SU-DHL-6 (cell line): Measurements from ENCODE around the gene TMEM235.

Experiments used
- H2AFZ ChIP-seq: fragments of 200-600 bp; sonication (generic); 2 replicates; pipeline ENCODE4 v1.6.1; 2014; ENCODE audit warnings: low read depth, mild to moderate bottlenecking, moderate library complexity, mixed read lengths, antibody characterized with exemption, low read length; ENCODE audit not compliant: severe bottlenecking
- H3F3A ChIP-seq: fragments of 200-600 bp; shearing (Covaris generic); 2 replicates; pipeline ENCODE4 v1.6.0; 2016; ENCODE audit warnings: antibody characterized with exemption, mild to moderate bottlenecking; ENCODE audit not compliant: insufficient read depth
- H3K27ac ChIP-seq: fragments of 200-600 bp; sonication (generic); 2 replicates; pipeline ENCODE4 v1.5.1; 2016; ENCODE audit warnings: low read depth, mild to moderate bottlenecking, low read length, moderate library complexity, mixed read lengths
- H3K27me3 ChIP-seq: fragments of 200-600 bp; sonication (generic), shearing (Covaris generic); 2 replicates; pipeline ENCODE4 v1.6.0; 2014; ENCODE audit warnings: mild to moderate bottlenecking, low read length
- H3K36me3 ChIP-seq: fragments of 200-600 bp; sonication (generic); 2 replicates; pipeline ENCODE4 v1.6.1; 2014; ENCODE audit warnings: mild to moderate bottlenecking, low read length, mixed read lengths
- H3K4me2 ChIP-seq: fragments of 300-600, 200-600 bp; shearing (Covaris generic), sonication (generic); 2 replicates; pipeline ENCODE4 v1.6.0; 2014; ENCODE audit warnings: low read length, low read depth, mild to moderate bottlenecking; ENCODE audit not compliant: poor library complexity, severe bottlenecking
- H3K4me3 ChIP-seq: fragments of 200-600 bp; sonication (generic); 2 replicates; pipeline ENCODE4 v1.5.1; 2014; ENCODE audit warnings: antibody characterized with exemption, low read length, mild to moderate bottlenecking, mixed read lengths; ENCODE audit not compliant: insufficient read depth, poor library complexity, severe bottlenecking
- H3K79me2 ChIP-seq: fragments of 200-600 bp; sonication (generic); 2 replicates; pipeline ENCODE4 v1.6.1; 2014; ENCODE audit warnings: mild to moderate bottlenecking, low read length, moderate library complexity; ENCODE audit not compliant: insufficient read depth
- H3K9ac ChIP-seq: fragments of 200-600 bp; sonication (generic); 2 replicates; pipeline ENCODE4 v1.7.0; 2014; ENCODE audit warnings: mild to moderate bottlenecking, low read length
- H3K9me2 ChIP-seq: fragments of 200-600 bp; sonication (generic); replicated peaks from 2 replicates; pipeline ENCODE4 v1.6.1; 2014; ENCODE audit warnings: low read length; ENCODE audit not compliant: insufficient read depth
- H3K9me3 ChIP-seq: fragments of 200-600 bp; sonication (generic); 2 replicates; pipeline ENCODE4 v1.6.1; 2014; ENCODE audit warnings: low read length, mixed read lengths; ENCODE audit not compliant: insufficient read depth
- H4K20me1 ChIP-seq: fragments of 200-600 bp; sonication (generic); 2 replicates; pipeline ENCODE4 v1.6.1; 2014; ENCODE audit warnings: low read depth, mild to moderate bottlenecking, antibody characterized with exemption, low read length, moderate library complexity, mixed read lengths
- CTCF ChIP-seq: fragments of 200-600 bp; sonication (generic); IDR thresholded peaks from one replicate; pipeline ENCODE4 v1.5.1; 2017; ENCODE audit warnings: antibody characterized with exemption, mild to moderate bottlenecking, low read length, moderate library complexity; ENCODE audit not compliant: insufficient read depth, poor library complexity, severe bottlenecking
- EZH2phosphoT487 ChIP-seq: fragments of 200-600 bp; sonication (generic), shearing (Covaris generic); conservative IDR thresholded peaks from 2 replicates; pipeline ENCODE4 v1.6.1; 2018; ENCODE audit warnings: mild to moderate bottlenecking, antibody characterized with exemption, low read length, moderate library complexity, mixed read lengths

Gene TMEM235

DNA sequence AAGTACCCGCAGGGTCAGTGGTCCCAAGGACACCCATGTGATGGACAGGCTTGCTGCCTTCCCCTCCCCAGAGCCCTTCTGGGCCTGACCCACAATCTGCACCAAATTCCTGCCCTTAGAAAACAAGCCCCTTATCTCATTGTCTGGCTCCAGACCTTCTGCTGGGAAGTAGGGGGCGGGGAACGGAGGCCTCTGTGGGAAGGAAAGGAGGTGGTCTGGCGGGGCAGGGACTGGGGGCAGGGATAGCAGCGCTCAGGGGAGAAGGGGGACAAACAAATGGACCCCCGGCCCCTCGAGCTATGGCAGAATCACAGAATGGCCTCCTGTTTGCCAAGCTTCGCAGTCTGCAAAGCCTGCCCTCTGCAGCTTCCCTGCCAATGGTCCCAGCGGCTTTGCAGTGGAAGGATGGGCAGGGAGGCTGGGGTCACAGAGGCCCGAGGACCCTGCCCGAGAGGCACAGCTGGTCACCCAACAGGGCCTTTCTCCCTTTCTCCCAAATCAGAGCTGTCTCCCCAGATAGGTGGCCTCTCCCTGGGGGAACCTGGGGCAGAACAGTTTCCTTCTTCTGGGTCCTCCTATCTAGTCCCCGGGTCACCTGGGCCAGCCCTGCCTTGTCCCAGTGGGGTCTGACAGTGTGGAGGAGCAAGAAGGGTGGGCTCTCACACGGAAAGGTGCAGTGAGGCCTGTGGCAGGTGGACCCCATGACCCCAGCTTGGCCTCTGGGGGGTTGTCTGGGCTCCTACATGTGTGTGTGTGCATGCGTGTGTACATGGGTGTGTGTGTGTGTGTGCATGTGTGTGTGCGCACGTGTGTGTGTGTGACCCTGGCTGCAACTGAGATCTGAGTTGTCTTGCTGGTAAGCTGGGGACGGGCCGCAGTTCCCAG lies 25.5 kb downstream of the TMEM235 start:
- Histone ChIP-seq H3K9ac (no peak overlapping the region), H3K9me2 (no peaks in the 10 kb centered on the region), H2AFZ (no peak overlapping the region), H3K27me3 (no peaks in the 10 kb centered on the region), H3K9me3 (no peaks in the 10 kb centered on the region), H3K4me2 (no peak overlapping the region), H3K36me3 (no peaks in the 10 kb centered on the region), H3K79me2 (no peaks in the 10 kb centered on the region), H4K20me1 (no peaks in the 10 kb centered on the region), H3K27ac (no peak overlapping the region), H3F3A (peaks cover 22% of the 10 kb centered on the region), H3K4me3 (no peak overlapping the region)
- no peak for TF ChIP-seq CTCF
- TF ChIP-seq EZH2phosphoT487: no peak

DNA sequence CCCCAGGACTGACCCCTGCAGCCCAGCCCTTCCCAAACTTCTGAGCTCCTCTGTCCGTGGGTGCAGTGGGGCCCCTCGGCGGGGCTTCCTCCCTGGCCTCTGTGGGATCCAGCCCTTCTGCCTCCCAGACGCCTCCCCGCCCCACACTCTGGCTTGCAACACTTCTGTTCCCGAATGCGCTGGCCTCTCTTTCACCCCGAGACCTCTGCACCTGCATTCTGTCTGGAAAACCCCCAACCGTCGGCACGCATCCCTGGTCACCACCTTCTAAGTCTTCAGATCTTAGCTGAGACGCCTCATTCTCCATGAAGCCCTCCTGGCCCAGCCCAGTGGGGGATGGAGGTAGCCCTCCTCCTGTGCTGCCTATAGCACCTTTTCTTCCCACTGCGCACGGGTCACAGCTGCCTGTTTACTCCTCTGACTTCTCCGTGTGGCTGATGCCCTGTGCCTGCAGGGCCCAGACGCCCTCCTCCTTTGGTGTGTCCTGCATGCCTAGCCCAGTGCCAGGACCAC lies 26.4 kb downstream of the TMEM235 start:
- Histone ChIP-seq H3K4me2 (peak overlapping the region; percentile 27), H3F3A (peaks cover 18% of the 10 kb centered on the region), H2AFZ (no peak overlapping the region), H3K27ac (peak overlapping the region; percentile 22), H3K79me2 (no peaks in the 10 kb centered on the region), H3K9me2 (no peaks in the 10 kb centered on the region), H3K4me3 (no peak overlapping the region), H4K20me1 (no peaks in the 10 kb centered on the region), H3K36me3 (no peaks in the 10 kb centered on the region), H3K9me3 (no peaks in the 10 kb centered on the region), H3K9ac (peak overlapping the region; percentile 30; the same call in 1 of the 2 replicates), H3K27me3 (no peaks in the 10 kb centered on the region)
- TF ChIP-seq EZH2phosphoT487 (no peak), CTCF (no peak)

DNA sequence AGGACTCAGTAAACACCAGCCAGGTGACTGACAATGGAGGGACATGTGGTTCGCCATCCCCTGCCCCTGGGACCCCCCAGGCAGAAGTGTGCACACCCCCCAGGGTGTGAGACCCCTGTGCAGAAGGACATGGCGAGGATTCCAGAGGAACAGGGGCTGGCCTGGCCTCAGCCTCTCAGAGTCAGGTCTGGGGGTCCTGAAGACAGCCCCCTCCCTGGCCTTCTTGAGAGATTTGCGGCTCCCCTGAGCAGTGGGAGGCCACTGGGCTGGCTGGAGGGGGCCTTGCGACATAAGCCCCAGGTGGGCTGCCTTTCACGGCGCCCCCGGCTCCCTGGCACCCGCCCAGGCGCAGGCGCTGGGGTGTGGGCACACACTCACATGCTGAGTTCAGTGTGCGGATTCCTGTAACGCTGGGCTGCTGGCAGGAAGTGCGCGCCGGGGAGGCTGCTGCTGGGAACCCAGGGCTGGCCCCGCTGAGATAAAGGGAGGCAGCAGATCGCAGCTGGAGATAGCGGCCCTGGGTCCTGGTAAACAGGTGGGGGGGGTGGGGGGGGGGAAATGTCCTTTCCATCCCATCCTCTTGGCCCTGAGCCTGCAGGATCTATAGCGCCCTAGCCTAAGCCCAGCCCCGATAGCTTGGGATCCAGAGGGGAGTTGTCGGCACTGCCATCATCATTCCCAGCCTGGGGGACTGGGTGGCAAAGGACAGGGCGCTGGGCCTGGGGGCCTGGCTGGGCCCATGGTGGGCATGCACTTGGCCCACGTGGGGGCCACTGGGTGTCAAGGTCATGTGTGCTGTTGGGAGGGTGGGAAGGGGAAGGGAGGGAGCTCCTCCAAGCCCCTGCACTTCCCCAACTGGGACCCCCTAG lies 27.1 kb downstream of the TMEM235 start:
- TF ChIP-seq EZH2phosphoT487 (no peak), CTCF (no peak)
- no peaks in the 10 kb centered on the region for H3K9me2 ChIP-seq
- peak overlapping the region; percentile 30; the same call in 1 of the 2 replicates for H3K9ac ChIP-seq
- H4K20me1 ChIP-seq: no peaks in the 10 kb centered on the region
- H3K27me3 ChIP-seq: no peaks in the 10 kb centered on the region
- H3K27ac ChIP-seq: peak overlapping the region; percentile 22
- H3F3A ChIP-seq: 0 out of 2 replicates have a peak, but pooled peaks cover 13% of the 10 kb centered on the region
- H3K4me3 ChIP-seq: no peak overlapping the region
- H3K4me2 ChIP-seq: peak overlapping the region; percentile 27
- H3K9me3 ChIP-seq: no peaks in the 10 kb centered on the region
- no peak overlapping the region for H2AFZ ChIP-seq
- no peaks in the 10 kb centered on the region for H3K36me3 ChIP-seq
- H3K79me2 ChIP-seq: no peaks in the 10 kb centered on the region
